ENCODE measurements around the gene RASD2.

RASD2 gene

GRCh38 chr22:35561796-35562526 lies 21.3 kb downstream of the RASD2 start:
- no peak for DNase-seq

DNA sequence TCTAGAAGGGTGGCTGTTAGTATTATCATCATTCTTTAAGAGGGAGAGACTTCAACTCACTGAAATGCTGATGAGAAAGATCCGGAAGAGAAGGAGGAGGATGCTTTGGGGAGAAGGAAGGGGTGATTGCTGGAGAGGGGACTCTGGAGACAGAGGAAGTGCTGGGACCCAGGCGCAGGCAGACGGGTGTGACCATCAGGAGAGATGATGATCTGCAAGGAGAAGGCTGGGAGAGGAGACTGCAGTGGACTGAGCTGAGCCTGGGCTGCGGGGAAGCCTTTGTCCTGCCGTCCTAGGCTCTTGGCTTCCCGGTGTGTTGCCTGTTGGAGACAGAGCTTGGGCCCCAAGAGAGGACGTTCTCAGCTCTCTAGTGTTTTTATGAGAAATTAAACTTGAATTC lies 22.6 kb downstream of the RASD2 start:
- DNase-seq = no peak

DNA sequence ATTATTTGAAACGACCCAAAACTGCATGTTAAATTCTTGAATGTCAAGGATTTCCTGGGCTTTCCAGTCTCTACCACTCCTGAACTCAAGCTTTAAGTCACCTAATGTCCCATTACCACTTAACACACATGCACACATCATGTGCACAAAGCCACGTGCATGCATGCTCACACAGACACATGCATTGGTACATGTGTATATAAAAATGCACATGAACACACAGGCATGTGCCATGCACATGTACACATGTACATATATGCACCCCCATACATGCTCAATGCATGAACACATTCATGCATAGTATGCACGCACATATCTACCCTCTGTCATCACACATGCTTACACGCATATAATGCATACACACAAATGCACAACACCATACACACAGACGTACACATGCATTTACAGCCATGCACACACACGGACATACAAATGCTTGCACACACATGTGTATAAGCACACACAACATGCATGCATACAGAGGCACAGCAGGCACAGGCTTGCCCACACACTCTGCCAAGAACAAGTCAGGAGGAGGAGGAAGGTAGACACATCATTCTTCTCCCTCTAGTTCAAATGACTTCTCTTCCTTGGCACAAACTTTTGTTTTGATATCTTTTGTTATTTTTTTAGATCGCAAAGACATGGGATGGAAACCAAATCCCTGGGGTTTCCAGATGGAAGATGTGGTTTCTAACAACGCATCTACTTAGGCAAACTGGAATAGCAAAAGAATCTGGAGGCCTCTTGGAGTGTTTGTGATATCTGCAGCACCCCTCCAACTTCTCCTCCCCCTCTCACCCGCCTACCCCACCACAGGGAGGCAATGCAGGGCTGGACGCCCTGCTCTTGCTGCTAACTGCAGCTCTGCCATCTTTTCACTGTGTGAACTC lies 24.6 kb downstream of the RASD2 start:
- DNase-seq = no peak

DNA sequence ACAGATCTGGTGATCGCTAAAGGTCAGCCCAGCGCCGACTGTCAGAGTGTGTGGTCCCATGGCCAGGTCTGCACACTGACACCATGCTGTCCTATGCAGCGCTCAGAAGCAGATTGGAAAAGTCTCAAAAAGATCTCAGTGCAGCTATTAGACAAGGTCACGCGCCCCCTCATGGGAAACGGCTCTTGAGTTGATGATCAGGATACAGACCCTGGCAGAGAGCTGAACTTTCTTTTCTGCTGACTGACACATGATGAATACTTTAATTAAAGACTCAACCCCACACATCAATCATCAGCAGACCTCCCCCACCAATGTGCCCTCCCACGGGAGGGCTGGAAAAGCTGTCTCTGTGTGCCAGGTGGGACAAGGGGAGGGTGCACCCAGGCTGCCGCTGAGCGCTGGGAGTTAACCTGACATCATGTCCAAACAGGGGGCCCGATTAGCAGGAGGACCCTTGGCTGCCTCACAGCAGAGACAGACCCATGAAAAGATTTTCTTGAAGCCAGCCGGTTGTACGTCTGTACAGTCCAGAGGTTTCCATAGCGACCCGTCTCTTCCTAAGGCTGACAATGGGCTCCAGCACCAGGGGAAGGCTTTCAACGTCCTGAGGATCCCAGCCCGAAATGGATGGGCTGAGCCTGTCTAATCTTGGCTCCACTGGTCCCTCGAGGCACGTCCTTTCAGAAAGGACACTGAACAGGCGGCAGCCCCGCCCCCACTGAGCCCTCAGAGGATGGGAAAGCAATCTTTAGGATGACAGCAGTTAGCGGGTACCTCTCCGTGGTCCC lies 26.9 kb downstream of the RASD2 start:
- no peak for DNase-seq

DNA sequence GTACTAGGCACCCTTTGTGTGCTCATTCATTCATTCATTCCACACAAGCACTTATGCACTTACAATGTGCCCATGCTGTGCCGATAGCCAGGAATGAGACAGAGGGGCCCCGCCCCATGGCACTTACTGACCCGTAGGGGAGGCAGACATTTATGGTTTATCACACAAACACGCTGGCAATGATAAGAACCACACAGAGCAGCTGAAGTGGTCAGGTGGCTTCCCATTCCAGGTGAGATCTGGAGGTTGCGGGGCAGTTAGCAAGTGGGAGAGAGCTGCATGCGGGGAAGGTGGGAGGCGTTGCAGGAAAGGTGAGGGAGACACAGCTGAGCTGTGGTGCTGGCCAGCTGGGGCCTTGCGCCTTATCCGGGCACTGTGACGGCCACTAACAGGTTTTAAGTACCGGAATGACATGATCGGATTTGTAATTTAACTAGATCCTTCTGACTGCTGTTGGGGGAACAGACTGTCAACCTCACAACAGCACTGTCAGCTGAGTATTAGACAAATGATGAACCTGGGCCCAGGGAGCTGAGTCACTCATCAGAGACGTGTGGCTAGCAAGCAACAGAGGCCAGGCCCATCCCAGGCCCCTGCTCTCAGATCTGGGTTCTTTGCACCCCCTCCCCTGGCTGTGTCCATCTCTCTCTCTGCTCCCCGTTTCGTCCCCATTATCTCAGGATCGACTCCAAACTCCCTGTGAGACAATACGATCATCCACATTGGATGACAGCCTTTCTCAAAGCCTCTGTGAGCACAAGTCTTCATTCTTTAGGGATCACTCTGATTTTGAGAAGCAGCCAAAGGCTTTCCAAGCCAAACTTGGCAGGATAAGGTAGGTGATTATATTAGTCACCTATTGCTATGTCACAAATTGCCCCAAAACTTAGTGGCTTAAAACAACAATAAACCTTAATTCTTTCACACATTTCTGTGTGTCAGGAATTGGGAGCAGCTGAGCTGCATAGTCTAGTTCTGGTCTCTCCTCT lies 28.4 kb downstream of the RASD2 start:
- DNase-seq = no peak

- DNase-seq = no peak
Measured at GRCh38 chr22:35569916-35570315, 29.3 kb downstream of the RASD2 start.

DNA sequence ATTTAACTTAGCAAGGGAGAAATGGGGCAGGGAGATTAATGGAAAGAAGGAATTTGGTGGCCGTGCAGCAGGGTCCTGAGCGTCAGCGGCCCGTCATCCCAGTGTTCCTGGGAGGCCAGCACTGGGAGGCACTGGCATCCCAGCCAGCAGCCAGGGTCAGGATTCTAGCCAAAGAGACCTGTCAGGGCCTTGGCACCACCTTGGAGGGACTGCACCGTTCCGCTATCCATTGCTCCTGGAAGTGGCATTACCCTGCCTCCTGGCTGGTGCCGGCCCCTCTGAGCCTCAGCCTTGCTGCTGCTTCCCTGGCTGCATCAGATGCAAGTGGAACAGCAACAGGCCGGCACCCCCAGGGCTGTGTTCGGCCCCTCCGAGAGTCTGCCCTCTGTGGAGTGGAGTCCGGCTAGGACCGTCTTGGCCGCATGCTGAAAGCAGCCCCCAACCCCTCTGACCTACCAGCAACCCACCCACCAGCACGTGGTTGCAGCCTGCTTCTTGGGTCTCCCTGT lies 30.1 kb downstream of the RASD2 start:
- DNase-seq = no peak

GRCh38 chr22:35572556-35572955 lies 31.9 kb downstream of the RASD2 start:
- DNase-seq = no peak

DNA sequence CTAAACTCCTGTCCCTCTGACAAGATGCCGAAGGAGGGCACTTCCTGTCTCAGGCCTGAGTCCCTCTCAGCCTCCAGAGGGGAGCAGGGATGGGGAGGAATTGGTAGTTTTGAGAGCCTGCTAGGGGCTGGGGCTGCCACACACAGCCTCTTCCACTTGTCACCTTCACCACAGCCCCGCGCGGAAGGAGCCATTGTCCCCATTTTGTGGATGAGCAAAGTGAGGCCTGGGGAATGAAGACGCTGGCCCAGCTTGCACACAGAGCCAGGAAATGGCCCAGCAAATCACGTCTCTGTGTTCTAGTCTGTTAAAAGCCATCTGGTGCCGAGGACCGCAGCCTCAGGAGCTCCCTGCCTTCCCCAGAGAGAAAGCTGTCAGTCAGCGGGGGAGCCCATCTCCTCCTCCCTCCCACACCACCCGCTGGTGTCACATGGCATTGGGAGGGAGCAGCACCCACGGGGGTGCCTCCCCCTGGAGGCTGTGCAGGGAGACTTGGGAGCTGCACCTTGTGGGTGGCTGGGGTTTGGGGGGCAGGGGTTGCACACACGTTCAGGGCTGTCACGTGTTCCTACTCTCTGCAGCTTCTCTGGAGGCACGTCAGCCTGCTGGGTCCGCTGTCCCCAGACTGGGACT lies 34.6 kb downstream of the RASD2 start:
- DNase-seq = no peak

DNA sequence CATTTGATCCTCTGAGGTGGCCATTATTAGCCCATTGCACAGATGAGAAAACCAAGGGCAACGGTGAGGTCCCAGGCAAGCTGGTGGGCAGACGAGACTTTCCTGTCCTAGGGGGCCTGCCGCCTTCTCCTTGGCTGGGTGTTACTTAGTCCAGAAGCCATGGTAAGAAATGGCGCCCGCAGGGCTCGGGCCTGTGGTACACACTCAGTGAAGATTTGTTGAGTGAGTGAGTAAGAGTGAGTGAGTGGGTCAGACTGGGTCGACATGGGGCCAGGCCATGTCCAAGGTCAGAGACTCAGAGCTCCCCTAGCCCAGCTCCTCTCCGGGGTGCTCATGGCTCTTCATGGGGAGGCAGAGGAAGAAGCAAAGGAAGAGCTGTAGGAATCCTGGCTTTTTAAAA lies 36.0 kb downstream of the RASD2 start:
- no peak for DNase-seq

DNA sequence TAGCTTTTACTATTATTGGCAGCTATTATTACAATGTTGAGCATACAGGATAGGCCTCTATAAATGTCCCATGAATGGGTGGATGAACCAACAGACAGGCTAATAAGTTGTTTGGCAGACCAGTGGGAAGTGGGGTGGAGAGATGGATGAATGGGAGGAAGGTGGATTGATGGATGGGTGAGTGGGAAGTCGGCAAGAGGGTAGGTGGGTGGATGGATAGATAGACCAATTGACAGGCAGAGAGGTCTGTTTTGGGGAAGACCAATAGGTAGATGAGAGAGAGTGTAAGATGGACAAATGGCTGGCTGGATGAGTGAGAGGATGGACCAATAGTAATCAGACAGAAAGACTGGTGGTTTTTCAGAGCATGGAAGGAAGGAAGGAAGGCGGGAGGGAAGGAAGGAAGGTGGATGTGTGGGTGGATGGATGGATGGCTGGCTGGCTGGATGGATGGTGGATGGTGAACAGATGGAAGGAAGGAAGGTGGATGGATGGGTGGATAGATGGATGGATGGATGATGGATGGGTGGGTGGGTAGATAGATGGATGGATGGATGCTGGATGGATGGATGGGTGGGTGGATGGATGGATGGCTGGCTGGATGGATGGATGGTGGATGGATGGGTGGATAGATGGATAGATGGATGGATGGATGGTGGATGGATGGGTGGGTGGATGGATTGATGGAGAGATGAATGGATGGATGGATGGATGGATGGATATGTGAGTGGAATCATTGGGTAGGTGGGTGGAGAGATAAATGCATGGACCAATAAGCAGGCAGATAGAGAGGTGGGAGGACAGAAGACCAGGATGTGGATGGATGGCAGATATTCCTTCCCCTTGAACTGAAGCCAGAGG lies 37.4 kb downstream of the RASD2 start:
- DNase-seq = no peak

DNA sequence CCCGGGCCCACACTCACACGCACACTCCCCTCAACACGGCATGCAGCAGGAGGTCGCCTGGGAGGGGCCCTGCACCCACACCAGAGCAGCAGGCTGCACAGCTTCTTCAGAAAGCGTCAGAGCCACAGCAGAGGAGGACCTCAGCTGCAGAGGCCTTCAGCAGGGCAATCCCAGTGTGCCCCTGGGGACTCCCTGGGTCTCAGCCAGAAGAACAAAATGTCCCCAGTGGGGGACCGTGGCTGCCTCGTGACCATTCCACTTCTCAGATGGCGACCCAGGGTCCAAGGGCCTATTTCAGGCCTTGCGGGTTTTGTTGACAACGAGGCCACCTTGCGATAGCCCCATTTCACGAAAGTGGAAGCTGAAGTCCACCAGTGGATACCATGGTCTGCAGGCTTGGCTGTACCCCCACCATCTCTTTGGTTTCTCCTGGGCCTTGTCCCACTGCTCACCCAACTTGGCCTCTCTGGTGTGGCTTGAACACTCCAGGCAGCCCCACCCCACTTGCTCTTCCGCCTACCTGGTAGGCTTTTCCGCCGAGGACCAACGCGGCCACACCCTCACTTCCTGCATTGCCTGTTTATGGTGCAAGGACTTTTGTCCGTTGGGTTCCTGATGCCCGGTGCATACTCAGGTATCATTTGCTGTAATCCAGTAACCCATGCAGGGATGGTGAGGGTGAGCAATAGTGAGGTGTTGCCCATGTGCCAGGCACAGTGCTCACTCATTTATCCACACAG lies 38.4 kb downstream of the RASD2 start:
- no peak for DNase-seq

DNA sequence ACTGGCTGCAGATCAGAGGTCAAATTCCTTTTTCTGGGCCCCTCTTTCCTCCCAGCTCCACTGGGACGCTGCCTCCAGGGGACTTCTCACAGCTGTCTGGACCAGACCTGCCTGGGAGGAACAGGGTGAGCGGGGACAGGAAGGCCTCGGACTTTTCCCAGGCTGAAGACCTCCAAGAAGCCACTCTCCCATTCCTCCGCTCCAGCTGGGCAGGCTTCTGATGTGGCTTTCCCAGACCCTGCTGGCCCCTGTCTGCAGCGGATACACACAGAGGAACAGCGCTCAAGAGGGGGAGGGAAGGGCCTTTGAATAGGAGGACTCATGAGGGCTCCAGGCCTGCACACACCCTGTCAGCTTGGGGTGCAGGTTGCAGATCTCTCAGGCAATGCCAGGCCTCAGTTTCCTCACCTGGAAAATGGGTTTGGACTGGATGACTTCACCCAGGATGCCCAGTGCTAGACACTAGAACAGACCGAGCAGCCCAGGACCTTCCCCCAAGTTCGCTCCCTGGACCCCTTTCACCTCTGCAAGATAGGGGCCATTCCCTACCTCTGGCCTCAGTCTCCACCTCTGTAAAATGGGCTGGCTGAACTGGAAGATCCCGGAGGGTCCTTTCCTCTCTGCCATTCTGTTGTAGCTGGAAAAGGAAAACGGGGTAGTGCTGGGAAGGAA lies 39.9 kb downstream of the RASD2 start:
- no peak for DNase-seq

DNA sequence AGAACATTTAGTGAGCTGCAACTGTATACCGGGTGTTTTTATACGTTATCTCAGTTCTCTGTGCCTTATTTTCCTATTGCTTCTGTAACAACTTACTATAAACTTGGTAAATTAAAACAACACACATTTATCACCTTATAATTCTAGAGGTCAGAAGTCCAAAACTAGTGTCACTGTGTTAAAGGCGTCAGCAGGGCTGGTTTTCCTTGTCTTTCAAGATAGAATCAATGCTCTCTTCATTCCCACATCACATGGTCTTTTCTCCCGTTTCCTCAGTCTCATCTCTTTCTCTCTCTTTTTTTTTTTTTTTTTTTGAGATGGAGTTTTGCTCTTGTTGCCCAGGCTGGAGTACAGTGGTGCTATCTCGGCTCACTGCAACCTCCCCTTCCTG lies 40.4 kb downstream of the RASD2 start:
- no peak for DNase-seq

GRCh38 chr22:35582218-35582860 lies 41.7 kb downstream of the RASD2 start:
- no peak for DNase-seq

GRCh38 chr22:35582861-35583670 lies 42.4 kb downstream of the RASD2 start:
- DNase-seq = peak; percentile 50

DNA sequence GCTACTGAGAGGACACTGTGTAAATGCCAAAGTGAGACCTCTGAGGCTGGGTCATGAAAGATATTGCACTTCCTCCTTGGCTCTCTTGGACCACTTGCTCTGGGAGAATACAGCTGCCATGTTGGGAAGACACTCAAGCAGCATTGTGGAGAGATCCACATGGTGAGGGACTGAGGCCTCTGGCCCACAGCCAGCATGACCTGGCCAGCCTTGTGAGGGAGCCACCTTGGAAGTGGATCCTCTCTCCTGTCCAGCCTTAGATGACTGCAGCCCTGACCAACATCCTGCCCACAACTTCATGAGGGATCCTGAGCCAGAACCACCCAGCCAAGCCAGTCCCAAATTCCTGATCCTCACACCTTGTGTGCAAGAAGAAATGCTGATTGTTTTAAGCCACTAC lies 46.1 kb downstream of the RASD2 start:
- no peak for DNase-seq

GRCh38 chr22:35587447-35587870 lies 46.8 kb downstream of the RASD2 start:
- no peak for DNase-seq
